Fibroblast of skin of left quadriceps (primary cell): ENCODE results near the gene GPR146.

Experiments used
- DNase-seq, 2 experiments: peaks; one replicate each; pipeline ENCODE4 v3.0.0-alpha.2; 2013; ENCODE audit warnings: low read depth in 2 of 2

Gene GPR146

DNA sequence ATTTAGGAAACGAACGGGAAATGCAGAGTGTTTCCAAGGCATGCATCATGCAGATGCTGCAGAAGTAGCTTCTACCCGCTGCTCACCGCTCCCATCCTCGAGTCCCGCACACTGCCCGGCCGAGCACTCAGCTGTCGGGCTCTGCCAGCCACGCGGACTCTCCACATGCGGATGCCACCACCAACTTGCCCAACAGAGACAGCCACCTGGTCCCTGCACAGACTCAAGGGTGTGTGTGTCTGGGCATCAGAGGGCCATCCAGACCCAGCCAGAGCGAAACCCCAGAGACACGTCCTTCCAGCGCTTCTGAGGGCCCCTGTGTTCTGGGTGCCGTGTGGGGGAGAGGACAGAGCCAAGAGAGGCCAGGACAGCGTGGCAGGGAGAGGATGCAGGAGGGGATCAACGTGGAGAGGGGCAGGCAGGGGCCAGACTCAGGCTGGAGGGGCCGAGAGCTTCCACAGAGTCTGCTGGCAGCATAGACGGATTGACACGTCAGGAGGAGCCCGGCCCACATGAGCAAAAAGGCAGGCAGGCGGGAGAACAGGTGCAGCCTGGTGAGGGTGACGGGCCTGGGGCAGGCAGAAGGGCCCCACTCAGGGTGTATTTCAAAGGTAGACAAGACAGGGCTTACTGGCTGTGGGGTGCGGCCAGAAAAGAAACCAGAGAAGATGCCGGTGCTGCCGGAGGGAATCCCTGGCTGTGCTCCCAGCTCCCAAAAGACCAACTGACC is 61.9 kb downstream of the GPR146 start:
- no peak for DNase-seq

DNA sequence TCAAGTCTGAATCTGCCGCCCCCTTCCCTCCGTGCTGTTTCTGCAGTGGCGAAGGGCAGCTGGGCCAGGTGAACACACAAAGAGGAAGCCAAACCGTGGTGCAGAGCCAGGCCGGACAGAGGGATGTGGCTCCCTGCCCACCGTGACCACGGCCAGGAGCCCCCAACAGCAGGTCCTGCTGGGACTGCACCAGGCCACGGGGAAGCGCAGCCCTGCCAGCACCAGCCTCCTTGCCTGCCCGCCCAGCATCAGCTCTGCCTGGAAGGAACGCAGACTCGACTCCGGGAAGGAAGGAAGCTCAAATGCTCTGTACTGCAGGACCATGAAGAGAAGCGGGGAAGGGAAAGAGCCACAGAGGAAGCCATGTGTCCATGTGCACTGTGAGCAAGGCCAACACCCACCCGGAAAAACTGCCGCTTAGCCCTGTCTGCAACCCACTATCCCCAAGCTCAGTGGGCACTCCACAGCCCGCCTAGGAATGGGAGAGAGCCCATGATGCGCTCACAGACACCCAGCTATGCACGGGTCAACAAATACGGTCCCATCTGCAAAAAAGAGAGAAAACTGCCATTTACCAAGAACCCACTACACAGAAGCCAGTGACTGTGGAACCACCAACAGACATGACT is 62.6 kb downstream of the GPR146 start:
- no peak for DNase-seq

- no peak for DNase-seq
Measured at GRCh38 chr7:1108264-1108920, 64.0 kb downstream of the GPR146 start.
